ENCODE measurements around the gene RASA3. TPM values are rescaled to one million over a fixed set of nuclear protein-coding genes. Genes with fewer than 3 reads are reported as not detected.

Gene RASA3
- total RNA-seq, 1 donor from 2014 or later = 2.9 TPM

- Mint-ChIP-seq H3K27ac (peak overlapping the region; percentile 89), H3K4me3 (no peak overlapping the region), H3K36me3 (peaks cover 19% of the 10 kb centered on the region), H3K9me3 (peaks cover 2% of the 10 kb centered on the region), H3K4me1 (peaks cover 52% of the 10 kb centered on the region), H3K27me3 (ENCODE audit: insufficient read depth, low read depth) (no peaks in the 10 kb centered on the region)
- Histone ChIP-seq H3K9me3 (ENCODE audit: low read depth) (no peaks in the 10 kb centered on the region), H3K27ac (no peak overlapping the region), H3K4me2 (no peak overlapping the region), H4K20me1 (ENCODE audit: low read depth) (no peaks in the 10 kb centered on the region), H3F3A (ENCODE audit: low read depth) (peaks cover 25% of the 10 kb centered on the region), H3K27me3 (no peaks in the 10 kb centered on the region), H3K4me1 (peaks cover 22% of the 10 kb centered on the region), H3K9ac (no peak overlapping the region), H2AFZ (replicated peaks) (no peak overlapping the region), H3K36me3 (no peaks in the 10 kb centered on the region), H3K4me3 (no peak overlapping the region), H3K79me2 (ENCODE audit: low read depth) (no peaks in the 10 kb centered on the region)
- DNase-seq (ENCODE audit: low spot score) = no peak
- no peak for TF ChIP-seq CTCF (IDR thresholded peaks at IDR 0.05)
- no peak for TF ChIP-seq EZH2 (IDR thresholded peaks at IDR 0.05)
- TF ChIP-seq EZH2phosphoT487 (IDR thresholded peaks at IDR 0.05) = no peak
Measured at GRCh38 chr13:114033541-114034315, 98.7 kb downstream of the RASA3 start.

GRCh38 chr13:114032126-114032799 lies 100.2 kb downstream of the RASA3 start:
- Histone ChIP-seq H3K9me3 (ENCODE audit: low read depth) (no peaks in the 10 kb centered on the region), H3K27me3 (no peaks in the 10 kb centered on the region), H3K79me2 (ENCODE audit: low read depth) (no peaks in the 10 kb centered on the region), H2AFZ (replicated peaks) (no peak overlapping the region), H3F3A (ENCODE audit: low read depth) (peaks cover 25% of the 10 kb centered on the region), H3K36me3 (no peaks in the 10 kb centered on the region), H3K4me1 (peaks cover 22% of the 10 kb centered on the region), H4K20me1 (ENCODE audit: low read depth) (no peaks in the 10 kb centered on the region), H3K4me2 (no peak overlapping the region), H3K4me3 (no peak overlapping the region), H3K9ac (no peak overlapping the region), H3K27ac (no peak overlapping the region)
- no peak for TF ChIP-seq EZH2phosphoT487 (IDR thresholded peaks at IDR 0.05)
- TF ChIP-seq EZH2 (IDR thresholded peaks at IDR 0.05) = no peak
- TF ChIP-seq CTCF (IDR thresholded peaks at IDR 0.05) = no peak
- Mint-ChIP-seq H3K27me3 (ENCODE audit: insufficient read depth, low read depth) (no peaks in the 10 kb centered on the region), H3K27ac (peak overlapping the region; percentile 68), H3K4me3 (no peak overlapping the region), H3K4me1 (peaks cover 48% of the 10 kb centered on the region), H3K36me3 (peaks cover 20% of the 10 kb centered on the region), H3K9me3 (no peaks in the 10 kb centered on the region)
- DNase-seq (ENCODE audit: low spot score) = no peak

- Mint-ChIP-seq H3K4me1 (peaks cover 44% of the 10 kb centered on the region), H3K27ac (peak overlapping the region; percentile 68), H3K27me3 (ENCODE audit: insufficient read depth, low read depth) (no peaks in the 10 kb centered on the region), H3K4me3 (no peak overlapping the region), H3K9me3 (no peaks in the 10 kb centered on the region), H3K36me3 (peaks cover 18% of the 10 kb centered on the region)
- H3K9me3 ChIP-seq (ENCODE audit: low read depth) = no peaks in the 10 kb centered on the region
- no peaks in the 10 kb centered on the region for H3K79me2 ChIP-seq (ENCODE audit: low read depth)
- H3K4me3 ChIP-seq = no peak overlapping the region
- no peak overlapping the region for H2AFZ ChIP-seq (replicated peaks)
- no peaks in the 10 kb centered on the region for H4K20me1 ChIP-seq (ENCODE audit: low read depth)
- no peaks in the 10 kb centered on the region for H3K36me3 ChIP-seq
- DNase-seq (ENCODE audit: low spot score) = no peak
- H3K27me3 ChIP-seq = no peaks in the 10 kb centered on the region
- TF ChIP-seq EZH2 (IDR thresholded peaks at IDR 0.05) (no peak), CTCF (IDR thresholded peaks at IDR 0.05) (no peak), EZH2phosphoT487 (IDR thresholded peaks at IDR 0.05) (no peak)
- H3F3A ChIP-seq (ENCODE audit: low read depth) = peaks cover 25% of the 10 kb centered on the region
- H3K4me2 ChIP-seq = no peak overlapping the region
- H3K9ac ChIP-seq = no peak overlapping the region
- peaks cover 22% of the 10 kb centered on the region for H3K4me1 ChIP-seq
- H3K27ac ChIP-seq = no peak overlapping the region
Measured at GRCh38 chr13:114031631-114032030, 100.8 kb downstream of the RASA3 start.

Measured in neural progenitor cell (in vitro differentiated cells).